ENCODE results near the gene TMEM62. TPM values are rescaled to one million over a fixed set of nuclear protein-coding genes. Genes with fewer than 3 reads are reported as not detected.
"Not testable (repeated sequence)": the region's sequence is repeated elsewhere in the genome, so short reads cannot be mapped to it uniquely, and the experiment has no call there.

TMEM62 gene
- polyA plus RNA-seq, 1 donor = 9.8 TPM

DNA sequence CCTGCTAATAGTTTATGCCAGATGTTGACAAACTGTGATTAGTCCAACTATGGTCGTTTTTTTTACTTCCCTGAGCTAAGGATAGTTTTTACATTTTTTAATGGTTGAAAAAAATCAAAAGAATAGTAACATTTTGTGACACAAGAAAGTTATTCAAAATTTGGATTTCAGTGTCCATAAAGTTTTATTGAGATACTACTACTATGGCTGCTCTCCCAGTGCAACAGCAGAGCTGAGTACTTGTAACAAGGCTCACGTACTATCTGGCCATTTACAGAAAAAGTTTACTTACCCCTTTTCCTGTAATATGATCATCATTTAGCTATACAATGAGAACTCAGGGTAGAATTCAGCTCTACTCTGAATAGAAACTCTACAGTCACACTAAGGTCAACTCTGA lies 11.5 kb upstream of the TMEM62 start:
- DNase-seq (ENCODE audit: low read depth) = no peak

DNA sequence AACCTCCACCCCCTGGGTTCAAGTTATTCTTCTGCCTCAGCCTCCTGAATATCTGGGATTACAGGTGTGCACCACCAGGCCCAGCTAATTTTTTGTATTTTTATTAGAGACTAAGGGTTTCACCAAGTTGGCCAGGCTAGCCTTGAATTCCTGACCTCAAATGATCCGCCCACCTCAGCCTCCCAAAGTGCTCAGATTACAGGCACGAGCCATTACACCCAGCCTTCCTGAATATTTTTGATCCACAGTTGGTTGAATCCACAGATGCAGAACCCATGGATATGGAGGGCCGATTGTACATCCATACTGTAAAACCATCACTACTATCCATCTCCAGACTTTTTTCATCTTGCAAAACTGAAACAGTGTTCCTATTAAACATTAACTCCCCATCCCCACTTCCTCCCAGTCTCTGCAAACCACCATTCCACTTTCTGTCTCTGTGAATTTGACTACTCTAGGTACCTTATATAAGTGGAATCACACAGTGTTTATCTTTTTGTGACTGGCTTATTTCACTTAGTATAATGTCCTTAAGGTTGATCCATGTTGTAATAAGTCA lies 8.2 kb upstream of the TMEM62 start:
- DNase-seq (ENCODE audit: low read depth) = no peak

DNA sequence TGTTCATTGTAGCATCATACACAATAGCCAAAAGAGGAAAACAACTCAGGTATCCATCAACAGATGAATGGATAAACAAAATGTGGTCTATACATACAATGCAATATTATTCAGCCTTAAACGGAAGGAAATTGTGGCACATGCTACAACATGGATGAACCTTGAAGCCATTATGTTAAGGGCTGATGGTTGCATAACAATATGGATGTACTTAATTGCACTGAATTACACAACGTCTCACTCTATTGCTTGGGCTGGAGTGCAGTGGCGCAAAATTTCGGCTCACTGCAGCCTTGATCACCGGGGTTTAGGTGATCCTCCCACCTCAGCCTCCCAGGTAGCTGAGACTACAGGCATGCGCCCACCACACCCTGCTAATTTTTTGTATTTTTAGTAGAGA lies 7.0 kb upstream of the TMEM62 start:
- no peak for DNase-seq (ENCODE audit: low read depth)

GRCh38 chr15:43127752-43128151 lies 5.6 kb upstream of the TMEM62 start:
- DNase-seq (ENCODE audit: low read depth) = no peak

GRCh38 chr15:43128174-43128979 lies 5.0 kb upstream of the TMEM62 start:
- DNase-seq (ENCODE audit: low read depth) = not testable (repeated sequence)

DNA sequence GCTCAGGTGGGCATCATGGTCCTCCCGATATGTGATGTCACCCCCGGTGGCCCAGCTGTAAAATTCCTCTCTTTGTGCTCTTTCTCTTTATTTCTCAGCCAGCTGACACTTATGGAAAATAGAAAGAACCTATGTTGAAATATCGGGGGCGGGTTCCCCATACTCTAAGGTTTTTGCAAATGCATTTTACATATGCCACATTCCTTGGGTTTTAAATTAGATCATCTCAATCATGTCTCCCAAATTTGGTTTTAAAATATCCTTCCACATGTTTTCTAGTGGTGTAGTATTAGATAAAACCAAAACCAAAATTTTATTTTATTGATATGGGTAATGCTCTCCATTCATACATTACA lies 4.4 kb upstream of the TMEM62 start:
- no peak for DNase-seq (ENCODE audit: low read depth)

DNA sequence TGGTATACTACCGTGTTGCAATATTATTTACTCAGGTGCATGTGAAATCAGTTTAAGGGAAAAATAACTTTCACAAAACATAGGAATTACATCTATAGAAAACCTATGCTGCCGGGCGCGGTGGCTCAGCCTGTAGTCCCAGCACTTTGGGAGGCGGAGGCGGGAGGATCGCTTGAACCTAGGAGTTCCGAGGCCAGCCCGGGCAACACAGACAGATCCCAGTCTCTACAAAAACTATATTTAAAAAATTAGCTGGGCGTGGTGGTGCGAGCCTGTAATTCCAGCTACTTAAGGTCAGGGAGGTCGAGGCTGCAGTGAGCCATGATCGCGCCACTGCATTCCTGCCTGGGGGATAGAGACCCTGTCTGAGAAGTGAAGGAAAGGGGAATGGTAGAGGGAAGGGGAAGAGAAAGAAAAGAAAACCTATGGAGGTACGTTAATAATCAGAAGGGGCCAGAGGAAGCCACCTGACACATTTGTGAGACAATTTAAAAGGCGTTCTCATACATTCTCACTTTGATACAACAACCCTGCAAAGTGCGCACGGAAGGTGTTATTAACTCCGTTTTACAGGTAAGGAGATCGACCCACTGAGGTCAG lies 456 bp upstream of the TMEM62 start:
- DNase-seq (ENCODE audit: low read depth) = no peak

GRCh38 chr15:43134157-43134635 lies 810 bp downstream of the TMEM62 start:
- DNase-seq (ENCODE audit: low read depth) = no peak

GRCh38 chr15:43135351-43135750 lies 2.0 kb downstream of the TMEM62 start:
- no peak for DNase-seq (ENCODE audit: low read depth)

DNA sequence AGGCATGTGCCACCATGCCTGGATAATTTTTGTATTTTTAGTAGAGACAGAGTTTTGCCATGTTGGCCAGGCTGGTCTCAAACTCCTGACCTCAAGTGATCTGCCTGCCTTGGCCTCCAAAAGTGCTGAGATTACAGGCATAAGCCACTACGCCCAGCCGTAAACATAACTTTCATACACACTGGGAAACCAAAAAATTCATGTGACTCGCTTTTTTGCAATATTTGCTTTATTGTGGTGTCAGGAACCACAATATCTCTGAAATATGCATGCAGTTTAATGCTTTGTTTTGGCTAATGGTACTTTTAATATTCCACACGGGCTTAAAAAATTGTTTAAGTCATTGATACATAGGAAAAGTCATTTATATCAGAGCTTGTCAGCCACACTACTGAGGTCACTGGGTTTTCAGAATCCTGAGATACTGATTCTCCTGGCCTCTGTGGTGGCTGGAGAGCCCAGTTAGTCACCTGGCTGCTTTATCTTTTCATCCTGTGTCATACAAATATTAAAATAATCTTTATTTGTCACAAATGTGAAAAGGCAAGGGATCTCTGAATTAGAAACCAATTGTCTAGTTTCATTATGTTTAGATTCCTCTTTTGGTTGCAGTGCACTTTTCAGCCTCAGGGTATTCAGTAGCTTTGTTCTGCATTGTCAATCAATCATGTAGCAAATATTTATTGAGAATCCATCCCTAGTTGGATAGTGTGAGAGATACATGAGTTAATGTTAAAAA lies 10.0 kb downstream of the TMEM62 start:
- no peak for DNase-seq (ENCODE audit: low read depth)

DNA sequence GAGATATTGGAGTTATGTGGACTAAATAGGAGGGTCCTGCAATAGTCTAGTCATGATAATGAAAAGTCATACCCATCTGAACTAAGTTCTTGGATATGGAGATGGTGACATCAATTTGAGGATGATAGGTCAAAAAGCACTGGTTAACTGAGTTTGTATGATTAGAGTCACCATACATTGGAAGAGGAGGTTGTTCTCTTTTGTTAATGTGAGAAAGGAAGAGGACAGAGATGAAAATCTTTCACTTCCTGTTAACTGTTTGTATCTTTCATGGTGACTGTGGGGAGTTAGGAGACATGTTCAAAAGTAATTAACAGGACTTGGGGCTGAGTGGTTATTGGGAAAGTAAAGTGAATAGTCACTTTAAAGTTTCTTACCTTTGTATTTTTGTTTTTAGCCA lies 11.1 kb downstream of the TMEM62 start:
- no peak for DNase-seq (ENCODE audit: low read depth)

- DNase-seq (ENCODE audit: low read depth) = no peak
Observed at GRCh38 chr15:43146184-43146583, 12.8 kb downstream of the TMEM62 start.

DNA sequence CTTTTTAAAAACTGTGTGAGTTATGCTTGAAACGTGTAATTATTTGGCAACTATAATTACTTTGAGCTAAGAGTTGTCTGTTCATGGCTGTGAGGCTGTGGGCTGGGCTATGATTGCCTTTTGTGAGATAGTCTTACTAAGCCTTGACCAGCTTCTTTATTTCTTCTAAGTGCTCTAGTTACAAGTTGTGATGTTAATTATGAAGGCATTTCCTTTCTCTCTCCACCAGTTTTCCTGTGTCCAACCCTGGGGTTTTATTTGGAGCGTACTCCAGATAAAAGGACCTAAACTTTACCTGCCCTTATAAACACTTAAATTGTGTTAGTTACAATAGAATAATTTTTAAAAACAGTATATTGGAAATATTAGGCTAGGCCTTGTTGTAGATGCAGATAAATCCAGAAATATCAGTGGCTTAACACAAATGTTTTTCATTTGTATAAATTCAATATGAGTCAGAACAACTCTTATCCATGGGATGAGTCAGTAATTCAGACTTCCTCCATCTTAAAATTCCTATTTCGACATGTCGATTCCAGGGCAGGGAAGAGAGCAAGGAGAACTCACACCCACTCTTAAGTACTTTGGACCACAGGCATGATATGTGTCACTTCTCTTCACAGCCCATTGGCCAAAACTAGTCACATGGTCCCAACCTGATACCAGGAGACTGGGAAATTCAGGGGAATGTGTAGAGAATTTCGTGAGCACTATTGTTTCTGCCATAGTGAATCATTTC lies 17.0 kb downstream of the TMEM62 start:
- DNase-seq (ENCODE audit: low read depth) = no peak

DNA sequence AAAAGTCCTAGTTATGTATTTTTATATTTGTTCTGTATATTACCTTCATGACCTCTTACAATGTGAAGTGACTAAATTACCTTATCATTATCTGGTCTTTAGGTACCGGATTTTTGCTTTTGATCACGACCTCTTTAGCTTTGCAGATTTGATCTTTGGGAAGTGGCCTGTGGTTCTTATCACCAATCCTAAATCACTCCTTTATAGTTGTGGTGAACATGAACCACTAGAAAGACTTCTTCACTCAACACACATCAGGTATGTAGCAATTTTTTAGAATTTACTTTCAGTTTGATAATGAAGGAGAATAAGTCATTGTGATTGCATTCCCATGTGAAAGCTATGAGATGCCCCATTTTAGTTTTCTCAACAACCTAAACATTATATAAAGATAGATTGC lies 18.3 kb downstream of the TMEM62 start:
- no peak for DNase-seq (ENCODE audit: low read depth)

DNA sequence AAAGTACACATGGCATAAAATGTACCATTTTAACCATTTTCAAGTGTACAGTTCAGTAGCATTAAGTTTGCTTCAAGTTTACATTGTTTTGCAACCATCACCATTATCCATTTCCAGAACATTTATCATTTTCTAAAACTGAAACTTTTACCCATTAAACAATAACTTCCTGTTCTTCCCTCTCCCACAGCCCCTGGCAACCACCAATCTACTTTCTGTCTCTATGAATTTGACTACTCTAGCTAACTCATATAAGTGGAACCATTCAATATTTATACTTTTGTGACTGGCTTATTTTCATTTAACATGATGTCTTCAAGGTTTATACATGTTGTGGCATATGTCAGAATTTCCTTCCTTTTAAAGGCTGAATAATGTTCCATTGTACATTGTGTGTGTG lies 19.9 kb downstream of the TMEM62 start:
- DNase-seq (ENCODE audit: low read depth) = no peak

DNA sequence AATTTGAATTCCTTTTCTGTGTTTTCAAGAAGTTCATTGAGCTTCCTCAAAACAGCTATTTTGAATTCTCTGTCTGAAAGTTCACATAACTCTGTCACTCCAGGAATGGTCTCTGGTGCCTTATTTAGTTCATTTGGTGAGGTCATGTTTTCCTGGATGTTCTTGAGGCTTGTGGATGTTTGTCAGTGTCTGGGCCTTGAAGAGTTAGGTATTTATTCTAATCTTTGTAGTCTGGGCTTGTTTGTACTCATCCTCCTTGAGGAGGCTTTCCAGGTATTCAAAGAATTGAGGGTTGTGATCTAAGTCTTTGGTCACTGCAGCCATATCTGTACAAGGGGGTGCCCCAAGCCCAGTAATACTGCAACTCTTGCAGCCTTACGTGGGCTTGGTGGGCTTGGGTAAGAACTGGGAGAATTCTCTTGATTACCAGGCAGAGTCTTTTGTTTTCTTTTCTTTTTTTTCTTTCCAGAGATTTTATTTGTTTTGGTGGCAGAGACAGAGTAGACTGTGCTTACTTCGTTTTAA lies 32.5 kb downstream of the TMEM62 start:
- no peak for DNase-seq (ENCODE audit: low read depth)

DNA sequence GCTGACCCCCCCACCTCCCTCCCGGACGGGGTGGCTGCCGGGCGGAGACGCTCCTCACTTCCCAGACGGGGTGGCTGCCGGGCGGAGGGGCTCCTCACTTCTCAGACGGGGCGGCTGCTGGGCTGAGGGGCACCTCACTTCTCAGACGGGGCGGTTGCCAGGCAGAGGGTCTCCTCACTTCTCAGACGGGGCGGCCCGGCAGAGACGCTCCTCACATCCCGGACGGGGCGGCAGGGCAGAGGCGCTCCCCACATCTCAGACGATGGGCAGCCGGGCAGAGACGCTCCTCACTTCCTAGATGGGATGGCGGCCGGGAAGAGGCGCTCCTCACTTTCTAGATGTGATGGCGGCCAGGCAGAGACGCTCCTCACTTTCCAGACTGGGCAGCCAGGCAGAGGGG lies 33.9 kb downstream of the TMEM62 start:
- not testable (repeated sequence) for DNase-seq (ENCODE audit: low read depth)

GRCh38 chr15:43168192-43169107 lies 35.1 kb downstream of the TMEM62 start:
- no peak for DNase-seq (ENCODE audit: low read depth)

DNA sequence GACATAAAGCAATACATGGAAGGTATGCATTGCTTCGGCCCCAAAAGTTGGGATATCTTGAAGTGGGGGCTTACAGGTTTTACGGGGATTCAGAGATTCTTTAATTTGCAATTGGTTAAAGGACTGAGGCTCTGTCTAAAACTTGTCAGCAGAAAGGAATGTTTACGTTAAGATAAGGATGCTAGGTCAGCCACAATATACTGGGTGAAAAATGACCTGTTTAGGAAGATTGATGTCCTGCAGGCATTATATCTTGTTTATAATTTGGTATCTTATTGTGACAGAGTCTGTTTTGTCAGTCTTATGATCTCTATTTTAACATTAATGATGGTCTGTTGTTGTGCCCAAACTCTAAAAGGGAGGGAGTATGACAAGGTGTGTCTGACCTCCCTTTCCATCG lies 36.5 kb downstream of the TMEM62 start:
- no peak for DNase-seq (ENCODE audit: low read depth)

DNA sequence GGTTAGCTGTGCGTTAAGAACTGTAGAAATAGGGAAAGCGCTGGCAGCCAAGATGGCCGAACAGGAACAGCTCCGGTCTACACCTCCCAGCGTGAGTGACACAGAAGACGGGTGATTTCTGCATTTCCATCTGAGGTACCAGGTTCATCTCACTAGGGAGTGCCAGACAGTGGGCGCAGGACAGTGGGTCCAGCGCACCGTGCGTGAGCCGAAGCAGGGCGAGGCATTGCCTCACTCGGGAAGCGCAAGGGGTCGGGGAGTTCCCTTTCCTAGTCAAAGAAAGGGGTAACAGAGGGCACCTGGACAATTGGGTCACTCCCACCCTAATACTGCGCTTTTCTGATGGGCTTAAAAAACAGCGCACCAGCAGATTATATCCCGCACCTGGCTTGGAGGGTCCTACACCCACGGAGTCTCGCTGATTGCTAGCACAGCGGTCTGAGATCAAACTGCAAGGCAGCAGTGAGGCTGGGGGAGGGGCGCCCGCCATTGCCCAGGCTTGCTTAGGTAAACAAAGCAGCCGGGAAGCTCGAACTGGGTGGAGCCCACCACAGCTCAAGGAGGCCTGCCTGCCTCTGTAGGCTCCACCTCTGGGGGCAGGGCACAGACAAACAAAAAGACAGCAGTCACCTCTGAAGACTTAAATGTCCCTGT lies 42.4 kb downstream of the TMEM62 start:
- not testable (repeated sequence) for DNase-seq (ENCODE audit: low read depth)

All from forelimb muscle (tissue), 1 donor.